GOT3 (cell line): ENCODE measurements around the gene TSTD2.

Source experiments
- DNase-seq: peaks from one replicate; lab custom pipeline; 2025; ENCODE audit warnings: mixed read lengths; lab: John Stamatoyannopoulos, UW

The TSTD2 gene

DNA sequence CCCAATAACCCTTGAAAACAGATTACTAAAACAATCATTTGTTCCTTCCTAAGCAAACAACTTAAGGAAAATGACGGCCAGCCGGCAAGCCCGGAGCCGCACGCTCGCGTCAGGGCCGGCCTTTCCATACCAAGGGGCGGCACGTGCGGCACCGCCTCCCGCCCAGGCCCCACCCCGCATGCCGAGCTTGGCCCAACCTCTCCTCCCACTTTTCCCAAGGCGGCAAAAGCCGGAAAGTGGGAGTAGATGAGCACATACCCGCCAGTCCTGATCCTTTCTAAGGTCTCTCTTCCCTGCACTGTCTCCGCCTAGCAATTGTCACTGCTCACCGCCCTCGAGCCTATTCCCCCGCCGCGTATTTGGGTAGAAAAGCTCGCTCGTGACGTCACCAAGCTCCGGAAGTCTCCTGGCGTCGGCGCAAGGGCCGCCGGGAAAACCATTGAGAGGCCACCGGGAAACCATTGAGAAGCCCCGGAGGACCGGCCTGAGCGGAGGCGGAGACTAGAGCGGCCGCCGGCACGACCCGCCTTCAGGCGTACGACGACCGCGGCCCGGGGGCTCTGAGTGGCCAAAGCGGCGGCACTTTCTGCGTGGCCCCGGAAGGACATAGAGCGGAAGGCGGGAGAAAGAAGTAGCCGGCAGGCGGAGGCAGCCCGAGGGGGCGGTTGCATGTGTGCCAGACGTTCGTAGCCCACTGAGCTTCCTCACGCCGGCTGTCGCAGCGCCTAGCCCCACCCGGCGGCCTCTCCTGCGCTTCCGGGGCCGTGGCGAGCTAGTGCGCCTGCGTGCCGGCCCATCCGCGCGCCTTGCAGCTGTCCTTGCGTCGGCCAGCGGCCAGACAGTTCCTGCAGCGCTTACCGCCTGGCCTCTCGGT, at the start of gene TSTD2, which contains the start of gene NCBP1:
TSS of gene TSTD2 (minus strand) at position 384 of the 874 bp plus-strand sequence. CDS start 5,806 bp downstream, outside the sequence.
TSS of gene NCBP1 (plus strand) at position 837 of the 874 bp plus-strand sequence. CDS start 61 bp downstream, outside the sequence.
- peak; percentile 74 for DNase-seq

DNA sequence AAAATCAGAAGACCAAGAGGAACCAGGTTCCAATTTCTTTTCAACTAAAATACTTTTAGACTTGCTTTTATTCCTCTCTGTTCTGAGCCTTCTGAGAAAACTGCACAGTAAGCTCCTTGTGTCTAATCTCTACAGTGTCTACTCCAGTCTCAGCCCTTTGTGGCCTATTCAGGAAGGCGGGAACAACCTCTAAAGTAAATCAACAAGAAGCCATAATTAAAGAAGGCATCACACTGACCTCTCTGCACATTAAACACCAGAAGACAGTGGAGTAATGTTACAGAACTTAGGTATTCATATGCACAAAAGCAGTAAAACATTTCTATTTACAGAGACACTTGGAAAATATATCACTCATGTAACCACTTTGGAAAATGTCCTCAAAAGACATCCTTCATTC, 49.1 kb upstream of the TSTD2 start:
- DNase-seq, result no peak

DNA sequence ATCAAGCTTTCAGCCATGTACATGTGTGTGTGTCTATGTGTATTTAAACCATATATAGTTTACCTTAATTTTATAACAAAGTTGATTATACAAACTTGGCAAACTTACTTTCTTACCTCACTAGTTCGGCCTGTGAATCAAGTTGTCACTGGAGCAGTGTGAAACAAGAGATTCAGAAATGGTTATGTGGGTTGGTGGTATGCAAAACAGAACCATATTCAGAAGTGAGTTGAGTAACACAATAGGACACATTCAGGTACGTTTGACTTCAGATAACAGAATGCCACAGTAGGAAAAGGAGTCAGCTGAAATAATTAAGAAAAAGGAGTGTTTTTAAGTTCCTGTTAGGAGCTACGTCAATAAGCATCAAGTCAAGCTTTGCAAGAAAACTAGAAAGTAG, 42.5 kb upstream of the TSTD2 start:
- no peak for DNase-seq

DNA sequence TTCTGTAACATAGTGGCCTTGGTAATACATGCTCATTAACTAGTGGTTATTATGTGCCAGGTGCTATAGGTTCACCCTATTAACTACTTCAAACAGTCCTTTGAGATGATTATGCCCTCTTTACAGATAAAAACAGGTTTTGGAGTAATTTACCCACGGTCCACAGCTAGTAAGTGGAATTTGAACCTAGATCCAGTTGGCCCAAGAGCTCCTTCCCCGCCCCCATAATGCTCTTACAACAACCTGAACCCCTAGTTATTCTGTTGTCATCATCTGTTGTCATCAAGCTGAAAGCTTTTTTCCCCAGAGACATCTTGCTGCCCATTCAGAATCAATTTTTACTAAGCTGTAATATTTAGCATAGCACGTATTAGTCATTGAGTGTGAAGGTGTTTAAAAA, 40.8 kb upstream of the TSTD2 start:
- no peak for DNase-seq

DNA sequence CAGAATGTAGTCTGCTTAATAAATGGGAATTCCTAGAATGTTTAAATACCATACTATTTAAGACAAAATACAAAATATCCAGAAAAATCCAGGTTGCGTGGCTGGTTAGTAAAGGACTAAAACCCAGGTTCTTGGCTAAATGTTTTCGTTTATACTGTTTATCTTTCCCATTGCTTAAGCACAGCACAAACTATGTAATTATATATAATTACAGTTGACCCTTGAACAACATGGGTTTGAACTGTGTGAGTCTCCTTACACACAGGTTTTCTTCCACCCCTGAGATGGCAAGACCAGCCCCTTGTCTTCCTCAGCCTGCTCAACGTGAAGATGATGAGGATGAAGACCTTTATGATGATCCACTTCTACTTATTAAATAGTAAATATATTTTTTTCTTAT, 39.2 kb upstream of the TSTD2 start:
- DNase-seq, result no peak

DNA sequence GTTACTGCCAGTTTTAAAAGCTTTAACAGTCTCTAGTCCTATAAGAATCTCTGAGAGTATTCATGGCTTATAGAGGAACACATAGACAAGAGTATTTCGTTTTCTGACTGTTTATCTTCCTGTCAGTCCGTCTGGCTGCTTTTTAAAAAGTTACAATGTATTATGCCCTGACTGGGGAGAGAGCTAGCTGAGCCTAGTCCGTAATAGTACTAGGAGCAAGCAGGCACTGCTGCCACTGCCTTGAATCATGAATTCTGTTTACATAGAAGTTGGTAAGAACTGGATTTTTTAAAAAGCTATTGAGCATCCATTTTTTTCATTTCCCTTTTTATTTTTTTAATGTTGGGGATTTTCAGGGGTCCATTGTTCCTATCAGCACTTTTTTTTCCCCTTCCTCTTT, 37.4 kb upstream of the TSTD2 start:
- DNase-seq, result no peak

DNA sequence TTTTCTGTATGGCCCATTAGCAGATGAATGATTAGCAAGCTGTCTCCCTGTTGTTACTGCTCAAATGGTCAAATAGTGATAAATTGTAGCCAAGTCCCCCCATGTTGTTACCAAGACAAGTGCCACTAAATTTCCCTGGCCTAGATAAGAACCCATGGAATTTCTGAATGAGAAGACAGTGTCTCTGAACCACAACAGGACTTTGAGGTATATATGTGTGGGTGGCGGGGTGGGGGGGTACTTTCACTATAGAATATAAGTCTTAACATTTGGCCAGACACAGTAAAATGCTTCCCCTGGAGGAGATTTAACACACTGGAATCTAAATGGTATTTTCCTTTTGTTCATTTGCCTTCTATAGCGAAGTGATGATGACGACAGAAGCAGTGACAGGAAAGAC, 35.3 kb upstream of the TSTD2 start:
- no peak for DNase-seq

DNA sequence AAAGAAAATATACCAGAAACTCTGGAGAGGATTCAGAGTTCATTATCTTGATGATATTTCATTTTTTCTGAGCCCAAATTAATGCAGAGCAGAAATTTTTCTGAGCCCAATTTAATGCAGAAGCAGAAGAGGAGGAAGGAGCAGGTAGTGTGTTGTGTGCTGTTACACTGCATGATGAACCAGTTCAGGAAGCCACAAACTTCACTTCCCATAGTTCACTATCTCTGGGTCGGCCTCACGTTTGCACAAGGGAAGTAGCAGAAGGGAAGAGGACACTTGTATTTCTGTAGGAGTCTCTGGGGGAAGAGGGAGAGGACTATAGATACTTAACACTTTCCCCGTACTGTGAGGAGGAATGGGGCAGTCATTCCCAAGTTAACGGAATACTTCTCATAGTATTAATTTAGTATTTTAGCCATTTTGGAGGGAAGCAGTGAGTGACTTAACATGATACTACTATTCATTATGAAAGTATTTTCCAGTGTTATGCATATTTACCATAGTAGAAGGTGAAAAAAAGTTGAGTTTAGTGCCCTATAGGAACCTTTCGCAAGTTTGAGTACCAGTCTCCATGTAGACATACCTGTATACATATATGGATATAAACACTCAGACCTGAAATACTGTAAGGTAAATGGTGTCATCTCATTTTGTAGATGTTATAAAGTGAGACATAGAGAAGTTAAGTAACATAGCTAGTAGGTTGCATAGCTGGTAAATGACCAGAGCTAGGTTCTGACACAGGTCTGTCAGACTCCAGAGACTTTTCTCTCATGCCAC, 33.9 kb upstream of the TSTD2 start:
- DNase-seq, result no peak

DNA sequence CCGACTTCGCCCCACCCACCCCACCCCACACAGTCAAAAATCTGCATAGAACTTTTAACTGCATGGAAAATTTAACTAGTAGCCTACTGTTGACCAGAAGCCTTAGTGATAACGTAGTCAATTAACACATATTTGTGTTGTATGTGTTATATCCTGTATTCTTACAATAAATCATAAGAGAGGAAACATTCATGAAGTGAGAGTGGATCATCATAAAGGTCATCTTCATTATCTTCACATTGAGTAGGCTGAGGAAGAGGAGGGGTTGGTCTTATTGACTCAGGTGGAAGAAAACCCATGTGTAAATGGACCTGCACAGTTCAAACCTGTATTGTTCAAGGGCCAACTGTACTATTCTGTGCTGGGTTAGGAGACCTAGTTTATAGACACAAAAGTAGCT, 32.6 kb upstream of the TSTD2 start:
- DNase-seq, result no peak

DNA sequence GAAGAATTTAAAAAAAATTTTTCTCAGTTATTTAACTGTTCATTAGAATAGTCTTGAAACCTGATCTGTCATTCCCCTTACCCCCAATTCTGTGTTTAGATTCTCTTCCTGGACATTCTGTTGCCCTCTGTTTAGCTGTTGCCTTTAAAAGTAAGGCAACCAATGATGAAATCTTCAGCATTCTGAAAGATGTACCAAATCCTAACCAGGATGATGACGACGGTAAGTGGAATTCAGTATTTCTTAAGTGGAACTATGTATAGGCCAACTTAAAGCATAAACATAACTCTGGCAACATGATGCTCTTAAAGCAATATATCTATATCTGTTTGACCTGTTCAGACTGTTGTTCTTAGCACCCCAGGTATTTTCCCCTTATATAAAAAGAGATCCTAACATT, 27.7 kb upstream of the TSTD2 start:
- no peak for DNase-seq

DNA sequence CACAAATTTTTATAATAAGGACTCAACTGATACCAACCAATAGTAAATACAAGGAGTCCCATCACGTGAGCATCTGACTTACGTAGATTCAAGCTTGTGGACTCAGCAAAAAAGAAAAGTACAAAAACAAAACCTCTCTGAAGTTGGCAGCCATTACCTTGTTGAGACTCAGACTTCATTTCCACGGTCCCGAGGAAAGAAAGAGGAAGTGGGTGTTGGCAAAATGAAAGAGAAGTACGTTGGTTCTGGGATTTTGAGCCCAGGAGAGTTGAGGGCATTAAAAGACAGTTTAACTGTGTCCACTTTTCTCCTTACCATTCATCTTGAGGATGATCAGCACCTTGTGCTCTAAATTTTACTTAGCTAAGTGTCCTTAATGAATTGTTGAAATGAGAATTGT, 27.2 kb upstream of the TSTD2 start:
- DNase-seq, result no peak

DNA sequence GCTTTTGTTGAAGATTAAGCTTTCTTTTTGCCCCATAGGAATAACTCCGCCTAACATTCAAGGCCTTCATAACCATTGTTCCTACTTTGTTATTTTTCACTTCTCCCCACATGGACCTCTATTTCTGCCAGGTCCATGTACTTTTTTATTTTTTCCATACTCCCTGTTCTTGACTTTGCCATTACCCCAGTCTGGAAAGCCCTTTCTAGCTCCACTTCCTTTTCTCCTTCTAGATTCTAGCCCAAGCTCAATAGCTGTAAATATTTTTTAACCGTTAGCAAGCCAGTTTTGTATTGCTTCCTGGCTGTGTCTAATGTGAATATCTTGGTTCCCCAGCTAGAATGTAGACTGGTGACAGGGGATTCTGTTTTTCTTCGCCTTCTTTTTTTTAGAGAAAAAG, 26.6 kb upstream of the TSTD2 start:
- no peak for DNase-seq

DNA sequence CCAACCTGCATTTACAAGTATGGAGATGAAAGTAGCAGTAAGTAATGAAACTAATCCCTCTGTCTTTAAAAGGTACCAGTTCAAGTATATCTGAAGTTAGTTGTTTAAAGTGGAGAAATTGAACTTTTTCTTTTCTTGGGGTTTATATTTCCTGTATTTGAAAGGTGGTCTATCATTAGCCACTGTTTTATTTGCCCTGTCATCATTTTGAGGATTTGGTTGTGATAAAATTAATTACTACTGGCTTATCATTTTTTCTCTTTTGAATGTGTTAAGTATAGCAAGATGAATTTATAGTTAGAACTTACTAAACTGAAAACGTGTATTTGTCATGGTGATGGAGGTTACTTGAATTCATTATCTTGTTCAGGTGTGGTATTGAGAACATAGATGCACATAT, 25.5 kb upstream of the TSTD2 start:
- DNase-seq, result no peak

DNA sequence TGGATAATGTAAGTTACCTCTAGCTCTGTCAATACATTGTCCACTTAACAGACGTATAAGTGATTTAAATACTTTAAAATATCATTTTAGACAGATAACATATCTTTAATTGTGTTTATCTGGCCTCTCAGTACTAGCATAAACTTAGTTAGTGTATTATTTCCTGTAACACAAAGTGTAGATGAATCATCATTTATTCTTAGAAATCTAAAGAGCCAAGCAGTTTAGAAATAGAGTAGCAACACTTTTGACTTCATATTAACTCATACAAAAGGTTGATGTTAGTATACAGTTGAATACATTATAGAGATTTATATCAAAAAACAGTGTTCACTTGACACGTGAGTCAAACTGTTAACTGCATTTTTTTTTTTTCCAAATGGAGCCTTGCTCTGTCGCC, 18.5 kb upstream of the TSTD2 start:
- no peak for DNase-seq

DNA sequence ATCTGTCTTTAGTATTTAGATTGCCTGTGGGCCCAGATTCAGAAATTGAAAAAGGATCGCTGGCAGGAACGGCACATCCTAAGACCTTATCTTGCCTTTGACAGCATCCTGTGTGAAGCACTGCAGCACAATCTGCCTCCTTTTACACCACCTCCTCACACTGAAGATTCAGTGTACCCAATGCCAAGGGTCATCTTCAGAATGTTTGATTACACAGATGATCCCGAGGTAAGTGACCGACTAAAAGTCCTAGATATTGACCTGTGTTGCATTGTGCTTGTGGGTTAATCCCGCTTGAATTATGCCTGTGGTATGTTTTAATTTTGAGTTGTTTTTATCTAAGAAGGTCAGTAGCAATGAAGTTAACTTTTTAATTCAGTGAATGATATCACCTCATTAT, 14.8 kb upstream of the TSTD2 start:
- no peak for DNase-seq

DNA sequence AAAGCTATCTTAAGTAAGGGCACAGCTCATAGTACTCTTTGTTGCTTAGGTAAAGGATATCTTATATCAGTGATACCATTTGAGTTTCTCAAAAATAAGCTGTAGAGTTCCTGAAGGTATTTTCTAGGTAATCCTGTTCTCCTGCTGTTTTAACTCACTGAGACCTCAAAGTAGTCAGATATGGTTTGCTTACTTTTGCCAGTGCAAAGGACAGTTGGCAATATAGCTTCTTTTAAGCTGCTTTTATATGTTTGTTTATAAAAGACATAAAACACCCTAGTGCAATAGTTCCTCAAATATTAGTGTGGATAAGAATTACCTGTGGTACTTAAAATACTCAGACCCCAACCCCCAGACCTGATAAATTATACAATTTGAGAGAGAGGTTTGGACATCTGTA, 12.6 kb upstream of the TSTD2 start:
- no peak for DNase-seq

DNA sequence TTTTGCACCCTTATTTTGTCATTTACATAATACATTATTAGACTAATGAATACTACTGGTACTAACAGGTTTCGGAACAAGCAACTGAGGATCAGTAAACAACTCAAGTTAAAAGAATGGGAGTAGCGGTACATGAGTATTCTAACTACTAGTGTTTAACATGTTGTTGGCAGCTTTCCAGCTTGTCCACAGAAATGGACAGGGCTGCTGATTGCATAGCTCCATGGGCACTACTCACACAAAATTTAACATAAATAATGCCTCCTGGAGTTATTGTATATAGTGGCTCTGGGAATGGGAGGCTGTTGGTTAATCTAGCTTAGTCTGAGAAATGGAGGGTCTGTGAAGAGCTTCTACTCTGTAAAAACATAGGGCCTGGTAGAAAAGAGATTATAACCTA, 7.2 kb upstream of the TSTD2 start:
- DNase-seq, result no peak

DNA sequence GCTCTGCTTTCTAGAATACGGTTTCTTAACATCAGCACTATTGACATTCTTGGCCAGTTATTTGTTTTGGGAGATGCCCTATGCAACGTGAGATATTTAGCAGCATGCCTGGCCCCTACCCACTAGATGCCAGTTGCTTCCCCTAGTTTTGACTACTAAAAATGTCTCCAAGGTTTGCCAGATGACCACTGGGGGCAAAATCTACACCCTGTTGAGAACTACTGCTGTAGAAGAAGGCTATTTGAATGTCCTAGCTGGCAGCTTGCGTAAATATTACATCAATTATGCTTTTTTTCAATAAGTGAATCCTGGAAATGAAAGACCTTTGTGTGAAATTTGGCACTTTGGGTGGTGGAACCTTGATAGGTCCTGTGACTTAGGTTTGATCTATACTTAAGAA, 5.5 kb upstream of the TSTD2 start:
- DNase-seq, result no peak

DNA sequence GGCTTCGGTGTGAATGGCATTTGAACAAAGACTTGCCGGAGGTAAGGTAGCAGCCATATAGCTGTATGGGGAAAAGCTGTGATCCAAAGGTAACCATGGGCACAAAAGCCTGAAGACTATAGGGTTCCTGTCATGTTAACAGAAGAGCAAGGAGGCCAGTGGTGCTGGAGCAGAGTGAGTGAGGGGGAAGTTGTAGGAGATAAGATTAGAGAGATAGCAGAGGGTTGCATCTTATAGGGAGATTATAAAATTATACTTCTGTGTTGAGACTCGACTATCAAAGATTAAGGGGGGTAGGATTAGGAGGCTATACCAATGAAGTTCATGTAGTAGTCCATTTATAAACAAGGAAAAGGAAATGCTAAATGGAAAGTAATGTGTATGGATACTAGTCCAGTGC, 3.7 kb upstream of the TSTD2 start:
- no peak for DNase-seq

DNA sequence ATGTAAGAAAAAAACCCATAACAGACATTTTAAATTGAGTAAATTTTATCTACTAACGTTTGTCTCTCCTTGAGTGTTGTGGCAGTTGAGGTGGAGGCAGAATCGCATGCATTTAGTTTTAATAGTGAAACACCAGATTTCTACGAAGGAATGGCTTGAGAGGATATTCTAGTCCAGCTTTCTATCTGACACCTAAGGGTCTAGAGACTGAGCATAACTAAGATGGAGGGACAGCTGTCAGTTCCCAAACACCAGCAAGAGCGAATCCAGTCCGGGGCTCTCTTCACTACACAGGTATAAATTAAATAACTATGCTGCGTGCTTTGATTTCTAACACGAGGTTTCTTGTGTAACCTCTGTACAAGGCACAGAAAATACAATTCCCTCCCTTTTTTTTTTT, 1.9 kb upstream of the TSTD2 start:
- DNase-seq, result no peak

DNA sequence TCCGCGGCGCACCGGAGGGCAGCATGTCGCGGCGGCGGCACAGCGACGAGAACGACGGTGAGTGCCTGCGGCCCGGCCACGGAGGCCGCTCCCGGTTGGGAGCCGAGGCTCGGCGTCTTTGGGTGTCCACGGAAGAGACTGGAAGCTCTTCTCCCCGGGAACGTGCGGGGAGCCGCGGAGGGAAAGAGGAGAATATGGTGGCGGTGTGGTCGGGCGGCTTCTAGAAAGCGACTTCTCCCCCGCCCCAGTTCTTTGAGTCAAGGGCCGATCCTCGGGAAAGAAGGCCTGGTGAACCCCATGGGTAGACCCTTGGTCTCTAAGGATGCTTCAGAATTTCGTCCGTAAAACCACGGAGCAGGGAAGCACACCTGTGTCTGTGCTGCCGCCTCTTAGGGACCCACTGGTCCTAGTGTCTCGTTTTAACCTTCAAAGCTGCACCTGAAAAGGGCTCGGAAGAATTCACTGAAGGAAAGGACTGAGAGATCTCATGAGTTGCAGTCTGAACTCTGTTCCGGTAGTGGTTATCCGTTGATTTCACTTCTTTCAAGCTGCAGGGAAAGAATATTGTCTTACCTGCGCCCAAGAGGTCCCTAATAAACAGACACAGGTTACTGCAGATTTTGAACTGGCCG, 807 bp upstream of the TSTD2 start:
- DNase-seq, result no peak

DNA sequence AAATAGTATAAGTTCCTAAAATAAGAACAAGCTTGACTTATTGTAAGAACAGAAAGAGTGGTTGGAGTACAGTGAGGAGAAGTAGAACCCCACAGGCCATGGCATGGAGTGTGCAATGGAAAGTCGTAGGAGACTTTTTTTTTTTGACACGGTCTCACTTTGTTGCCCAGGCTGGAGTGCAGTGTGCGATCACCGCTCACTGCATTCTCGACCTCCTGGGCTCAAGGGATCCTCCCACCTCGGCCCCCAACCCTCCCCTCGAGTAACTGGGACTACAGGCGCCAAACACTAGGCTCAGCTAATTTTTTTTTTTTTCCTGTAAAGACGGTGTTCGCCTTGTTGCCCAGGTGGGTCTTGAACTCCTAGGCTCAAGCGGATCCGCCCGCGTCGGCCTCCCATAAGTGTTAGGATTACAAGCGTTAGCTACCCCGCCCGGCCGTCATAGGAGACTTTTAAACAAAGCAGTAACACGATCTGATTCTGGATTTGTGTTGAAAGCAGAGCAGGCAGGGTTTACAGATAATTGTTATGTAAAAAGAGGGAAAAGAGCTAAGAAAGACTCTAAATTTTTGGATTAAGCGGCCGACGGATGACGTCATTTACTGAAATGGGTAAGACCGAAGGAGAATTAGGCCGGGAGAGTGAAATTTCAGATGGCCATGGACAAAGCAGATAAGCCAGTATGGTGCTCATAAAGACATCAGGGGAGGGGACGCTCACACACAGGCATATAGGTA, 752 bp downstream of the TSTD2 start:
- DNase-seq, result peak; percentile 14
